Activated naive CD4-positive, alpha-beta T cell treated with anti-CD3 and anti-CD28 coated beads, Interleukin-2, amount 10 ng/mL, durations not matched to agents 7 days and 5 days (primary cell): ENCODE data around the gene CCDC127.
"Not testable (repeated sequence)": the region's sequence is repeated elsewhere in the genome, so short reads cannot be mapped to it uniquely, and the experiment has no call there.

Experiments
- CTCF ChIA-PET: fragments of 350-600 bp; sonication (Branson Sonifier 250); formaldehyde crosslinking; loops from one replicate; lab custom pipeline; 2021; ENCODE audit warnings: antibody characterized with exemption; lab: Charles Lee
- DNase-seq: peaks from one replicate; pipeline ENCODE4 v3.0.0-alpha.2; 2020
- H3K27ac Mint-ChIP-seq: one replicate; pipeline ENCODE4 v1.8.0; 2021; ENCODE audit warnings: mild to moderate bottlenecking, moderate library complexity, mixed read lengths
- H3K27me3 Mint-ChIP-seq: one replicate; pipeline ENCODE4 v1.8.0; 2021; ENCODE audit warnings: mild to moderate bottlenecking, mixed read lengths
- H3K36me3 Mint-ChIP-seq: one replicate; pipeline ENCODE4 v1.8.0; 2021; ENCODE audit warnings: mixed read lengths
- H3K4me1 Mint-ChIP-seq: one replicate; pipeline ENCODE4 v1.8.0; 2021; ENCODE audit warnings: mixed read lengths
- H3K4me3 Mint-ChIP-seq: one replicate; pipeline ENCODE4 v1.8.0; 2021; ENCODE audit warnings: mild to moderate bottlenecking, moderate library complexity, mixed read lengths
- H3K9me3 Mint-ChIP-seq: one replicate; pipeline ENCODE4 v1.8.0; 2021; ENCODE audit warnings: mixed read lengths

Gene CCDC127

DNA sequence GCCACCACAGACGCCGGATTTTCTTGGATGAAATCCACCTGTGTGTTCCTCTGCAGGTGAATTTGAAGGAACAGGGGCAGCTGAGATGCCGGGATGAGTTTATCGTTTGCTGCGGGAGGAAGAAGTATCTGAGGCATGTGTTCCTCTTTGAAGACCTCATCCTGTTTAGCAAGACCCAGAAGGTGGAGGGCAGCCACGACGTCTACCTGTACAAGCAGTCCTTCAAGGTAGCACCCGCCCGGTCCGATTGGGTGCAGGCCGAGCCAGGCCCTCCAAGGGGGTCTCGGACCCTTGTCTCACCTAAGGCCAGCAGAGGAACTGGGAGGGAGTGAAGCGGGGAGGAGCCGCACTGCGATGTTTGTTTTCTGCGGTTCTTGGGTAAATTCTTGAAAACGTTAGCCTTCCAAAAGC is 45.1 kb downstream of the CCDC127 start:
- Mint-ChIP-seq H3K9me3 (no peaks in the 10 kb centered on the region), H3K36me3 (no peaks in the 10 kb centered on the region), H3K4me3 (no peak overlapping the region), H3K4me1 (no peaks in the 10 kb centered on the region), H3K27me3 (peaks cover 4% of the 10 kb centered on the region), H3K27ac (no peak overlapping the region)
- CTCF ChIA-PET, result no interaction called here
- peak; percentile 10 for DNase-seq

DNA sequence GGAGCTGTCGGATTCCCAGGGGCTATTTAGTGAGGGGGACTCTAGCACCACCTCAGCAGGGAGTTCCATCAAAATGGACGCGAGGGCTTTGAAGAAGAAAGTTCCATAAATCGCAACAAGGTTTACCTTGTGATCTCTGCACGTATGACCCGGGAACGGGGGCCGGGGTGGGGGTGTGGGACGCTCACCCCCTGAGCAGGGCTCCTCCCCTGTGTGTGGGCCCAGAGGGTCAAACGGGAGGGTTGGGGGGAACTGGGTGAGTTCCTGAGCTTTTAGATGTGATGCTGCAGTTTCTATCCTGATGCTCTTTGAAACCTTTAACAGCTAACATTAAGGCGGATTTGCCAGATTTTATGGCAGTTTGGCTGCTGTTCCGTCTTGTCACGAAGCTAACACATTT is 45.5 kb downstream of the CCDC127 start:
- Mint-ChIP-seq H3K27me3 (peaks cover 2% of the 10 kb centered on the region), H3K27ac (no peak overlapping the region), H3K9me3 (no peaks in the 10 kb centered on the region), H3K4me1 (no peaks in the 10 kb centered on the region), H3K4me3 (no peak overlapping the region), H3K36me3 (no peaks in the 10 kb centered on the region)
- CTCF ChIA-PET, result no interaction called here
- DNase-seq, result no peak

DNA sequence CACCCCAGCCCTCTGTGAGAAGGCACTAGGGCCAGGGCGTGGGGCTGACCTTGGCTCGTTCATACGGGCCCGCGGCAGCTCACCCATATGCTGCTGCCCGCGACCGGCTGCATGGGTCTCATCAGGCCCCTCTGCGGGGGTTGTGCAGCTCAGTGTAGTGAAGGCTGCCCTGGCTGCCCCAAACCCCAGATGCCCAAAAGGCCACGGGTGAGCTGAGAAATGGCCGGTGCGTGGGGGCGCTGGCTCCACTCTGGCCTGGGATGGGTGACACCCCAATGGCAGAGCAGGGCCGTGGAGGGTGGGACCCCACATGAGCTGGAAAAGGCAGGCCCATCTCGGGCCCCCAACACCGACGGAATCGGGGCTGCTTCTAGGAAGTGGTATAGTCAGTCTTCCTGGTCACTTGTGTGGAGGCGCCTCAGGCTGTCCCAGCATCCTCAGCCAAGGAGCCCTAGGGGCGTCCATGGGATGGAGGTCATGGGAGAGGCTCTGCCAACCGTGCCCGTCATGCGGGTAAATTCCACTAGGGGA is 46.1 kb downstream of the CCDC127 start:
- CTCF ChIA-PET, result no interaction called here
- H3K4me1 Mint-ChIP-seq, result no peaks in the 10 kb centered on the region
- no peak overlapping the region for H3K4me3 Mint-ChIP-seq
- no peak overlapping the region for H3K27ac Mint-ChIP-seq
- no peaks in the 10 kb centered on the region for H3K27me3 Mint-ChIP-seq
- no peaks in the 10 kb centered on the region for H3K9me3 Mint-ChIP-seq
- no peaks in the 10 kb centered on the region for H3K36me3 Mint-ChIP-seq
- DNase-seq, result peak; percentile 10

DNA sequence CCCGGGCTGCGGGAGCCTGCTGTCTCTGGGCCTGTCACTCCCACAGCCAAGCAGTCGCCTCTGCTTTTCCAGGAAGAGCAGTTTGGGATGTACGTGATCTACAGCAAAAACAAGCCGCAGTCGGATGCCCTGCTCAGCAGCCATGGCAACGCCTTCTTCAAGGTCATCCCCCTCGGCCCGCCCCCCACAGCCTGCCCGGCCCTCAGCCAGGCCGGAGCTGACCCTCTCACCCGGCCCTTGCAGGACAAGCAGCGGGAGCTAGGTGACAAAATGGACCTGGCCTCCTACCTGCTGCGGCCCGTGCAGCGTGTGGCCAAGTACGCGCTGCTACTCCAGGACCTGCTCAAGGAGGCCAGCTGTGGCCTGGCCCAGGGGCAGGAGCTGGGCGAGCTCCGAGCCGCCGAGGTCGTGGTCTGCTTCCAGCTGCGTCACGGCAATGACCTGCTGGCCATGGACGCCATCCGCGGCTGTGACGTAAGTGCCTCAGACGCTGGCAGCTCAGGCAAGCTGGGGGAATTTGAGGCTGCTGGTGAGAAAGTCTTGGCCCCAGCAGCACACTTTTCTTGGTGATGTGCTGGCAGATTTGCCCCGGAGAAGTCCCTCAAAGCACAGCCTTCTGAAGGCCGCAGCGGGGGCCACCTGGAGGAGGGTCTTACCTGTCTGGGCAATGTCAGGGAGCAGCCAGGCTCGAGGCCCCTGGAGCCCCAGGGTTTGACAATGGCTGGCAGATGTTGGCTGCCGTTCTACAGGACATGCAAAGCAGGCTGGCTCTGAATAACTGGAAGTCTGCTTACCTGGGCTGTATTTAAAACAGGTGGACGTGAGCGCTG is 46.8 kb downstream of the CCDC127 start:
- DNase-seq, result peak; percentile 12
- H3K9me3 Mint-ChIP-seq, result no peaks in the 10 kb centered on the region
- H3K36me3 Mint-ChIP-seq, result no peaks in the 10 kb centered on the region
- H3K4me1 Mint-ChIP-seq, result no peaks in the 10 kb centered on the region
- no peaks in the 10 kb centered on the region for H3K27me3 Mint-ChIP-seq
- H3K27ac Mint-ChIP-seq, result no peak overlapping the region
- H3K4me3 Mint-ChIP-seq, result no peak overlapping the region
- CTCF ChIA-PET, result no interaction called here

DNA sequence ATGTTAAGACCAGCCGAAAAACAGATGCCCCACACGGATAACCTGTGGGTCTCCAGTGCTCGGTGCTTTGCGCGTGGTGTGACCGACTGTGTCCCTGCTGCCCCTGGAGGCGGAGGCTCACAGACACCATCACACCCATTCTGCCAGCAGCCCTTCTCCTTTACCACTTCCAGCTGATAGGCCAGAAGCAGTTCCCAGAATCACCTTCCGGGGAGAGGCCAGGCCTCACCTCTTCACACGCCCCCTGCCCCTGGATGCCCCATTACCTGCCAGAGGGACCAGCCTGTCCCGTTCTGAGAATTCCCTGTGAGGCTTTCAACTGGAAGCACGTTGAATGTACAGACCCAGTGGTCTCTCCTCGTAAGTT is 48.2 kb downstream of the CCDC127 start:
- no peaks in the 10 kb centered on the region for H3K36me3 Mint-ChIP-seq
- no peaks in the 10 kb centered on the region for H3K27me3 Mint-ChIP-seq
- CTCF ChIA-PET, result no interaction called here
- no peak overlapping the region for H3K27ac Mint-ChIP-seq
- no peaks in the 10 kb centered on the region for H3K4me1 Mint-ChIP-seq
- H3K9me3 Mint-ChIP-seq, result peaks cover 3% of the 10 kb centered on the region
- peak; percentile 10 for DNase-seq
- H3K4me3 Mint-ChIP-seq, result no peak overlapping the region

DNA sequence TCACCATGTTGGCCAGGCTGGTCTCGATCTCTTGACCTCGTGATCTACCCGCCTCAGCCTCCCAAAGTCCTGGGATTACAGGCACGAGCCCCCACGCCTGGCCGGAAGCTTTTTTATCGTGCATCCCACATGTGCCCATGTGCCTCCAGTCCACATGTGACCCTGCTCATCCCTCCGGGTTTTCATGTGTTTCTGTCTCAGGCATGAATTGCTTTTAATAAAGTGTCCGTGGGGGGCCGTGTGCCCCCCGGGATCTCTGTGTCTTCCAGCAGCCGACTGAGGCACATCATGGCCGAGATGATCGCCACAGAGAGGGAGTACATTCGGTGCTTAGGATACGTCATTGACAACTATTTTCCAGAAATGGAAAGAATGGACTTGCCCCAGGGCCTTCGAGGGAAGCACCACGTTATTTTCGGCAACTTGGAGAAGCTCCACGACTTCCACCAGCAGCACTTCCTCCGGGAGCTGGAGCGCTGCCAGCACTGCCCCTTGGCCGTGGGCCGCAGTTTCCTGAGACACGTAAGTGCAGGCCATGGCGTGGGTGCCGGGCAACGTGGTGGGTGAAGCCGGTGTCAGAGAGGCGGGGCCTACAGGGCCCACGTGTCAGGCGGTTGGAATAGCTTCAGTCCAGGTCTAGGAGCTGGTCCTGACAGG is 48.8 kb downstream of the CCDC127 start:
- Mint-ChIP-seq H3K9me3 (peaks cover 8% of the 10 kb centered on the region), H3K27ac (no peak overlapping the region), H3K4me3 (no peak overlapping the region), H3K4me1 (no peaks in the 10 kb centered on the region), H3K36me3 (no peaks in the 10 kb centered on the region), H3K27me3 (no peaks in the 10 kb centered on the region)
- DNase-seq, result peak; percentile 10
- CTCF ChIA-PET, result no interaction called here

DNA sequence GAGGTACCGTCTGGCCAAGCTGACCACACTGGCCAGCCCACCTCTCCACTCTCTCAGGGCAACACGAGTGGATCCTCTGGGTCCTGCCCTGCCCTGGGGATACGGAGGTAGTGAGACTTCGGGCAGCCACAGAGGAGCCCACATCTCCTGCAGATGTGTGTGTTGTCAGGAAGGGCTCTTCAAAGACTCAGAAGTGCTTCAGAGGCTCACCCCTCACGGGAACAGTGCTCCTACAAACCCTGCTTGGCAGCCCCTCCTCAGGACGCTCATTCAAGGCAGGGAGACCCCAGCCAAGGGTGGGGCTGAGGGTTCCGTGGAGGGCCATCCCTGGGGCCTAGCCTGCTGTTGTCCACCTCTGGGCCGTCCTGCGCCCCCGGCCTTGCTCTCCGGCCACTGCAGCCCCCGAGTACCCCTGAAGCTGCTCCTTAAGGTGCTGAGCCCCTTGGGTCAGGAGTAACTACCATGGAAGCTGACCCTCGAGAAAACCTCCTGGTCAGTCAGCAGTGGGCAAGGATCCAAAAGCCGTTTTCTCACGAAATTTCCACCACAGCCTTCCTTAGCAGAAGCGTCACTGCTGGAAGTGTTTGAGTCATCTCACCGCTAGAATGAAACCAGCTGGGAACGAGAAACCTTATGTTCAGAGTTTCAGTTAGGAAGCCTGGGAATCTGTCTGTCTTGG is 49.8 kb downstream of the CCDC127 start:
- H3K4me3 Mint-ChIP-seq, result no peak overlapping the region
- no peaks in the 10 kb centered on the region for H3K4me1 Mint-ChIP-seq
- CTCF ChIA-PET, result no interaction called here
- H3K36me3 Mint-ChIP-seq, result no peaks in the 10 kb centered on the region
- H3K9me3 Mint-ChIP-seq, result peaks cover 9% of the 10 kb centered on the region
- DNase-seq, result peak; percentile 11
- H3K27me3 Mint-ChIP-seq, result no peaks in the 10 kb centered on the region
- H3K27ac Mint-ChIP-seq, result no peak overlapping the region

DNA sequence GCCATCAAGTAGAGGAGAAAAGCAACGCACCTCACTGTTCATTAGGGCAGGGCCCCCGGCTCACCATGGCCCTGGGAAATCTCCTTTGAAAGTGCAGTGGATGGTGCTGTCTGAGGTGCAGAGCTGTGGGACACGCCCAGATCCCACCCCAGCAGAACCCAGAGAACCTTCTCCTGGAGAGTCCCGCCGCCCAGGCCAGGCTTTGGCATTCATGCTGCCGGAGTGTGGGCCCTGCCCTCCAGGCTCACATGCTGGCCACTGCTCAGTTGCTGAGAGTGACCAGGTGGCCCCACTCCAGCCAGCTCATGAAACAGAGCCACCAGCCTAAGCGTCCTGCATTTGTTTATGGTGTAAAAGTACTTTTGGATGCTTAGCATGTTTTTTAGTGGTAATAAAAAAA is 50.4 kb downstream of the CCDC127 start:
- no peak overlapping the region for H3K27ac Mint-ChIP-seq
- peaks cover 9% of the 10 kb centered on the region for H3K9me3 Mint-ChIP-seq
- DNase-seq, result peak; percentile 11
- H3K4me1 Mint-ChIP-seq, result no peaks in the 10 kb centered on the region
- CTCF ChIA-PET, result no interaction called here
- H3K27me3 Mint-ChIP-seq, result no peaks in the 10 kb centered on the region
- no peak overlapping the region for H3K4me3 Mint-ChIP-seq
- no peaks in the 10 kb centered on the region for H3K36me3 Mint-ChIP-seq

DNA sequence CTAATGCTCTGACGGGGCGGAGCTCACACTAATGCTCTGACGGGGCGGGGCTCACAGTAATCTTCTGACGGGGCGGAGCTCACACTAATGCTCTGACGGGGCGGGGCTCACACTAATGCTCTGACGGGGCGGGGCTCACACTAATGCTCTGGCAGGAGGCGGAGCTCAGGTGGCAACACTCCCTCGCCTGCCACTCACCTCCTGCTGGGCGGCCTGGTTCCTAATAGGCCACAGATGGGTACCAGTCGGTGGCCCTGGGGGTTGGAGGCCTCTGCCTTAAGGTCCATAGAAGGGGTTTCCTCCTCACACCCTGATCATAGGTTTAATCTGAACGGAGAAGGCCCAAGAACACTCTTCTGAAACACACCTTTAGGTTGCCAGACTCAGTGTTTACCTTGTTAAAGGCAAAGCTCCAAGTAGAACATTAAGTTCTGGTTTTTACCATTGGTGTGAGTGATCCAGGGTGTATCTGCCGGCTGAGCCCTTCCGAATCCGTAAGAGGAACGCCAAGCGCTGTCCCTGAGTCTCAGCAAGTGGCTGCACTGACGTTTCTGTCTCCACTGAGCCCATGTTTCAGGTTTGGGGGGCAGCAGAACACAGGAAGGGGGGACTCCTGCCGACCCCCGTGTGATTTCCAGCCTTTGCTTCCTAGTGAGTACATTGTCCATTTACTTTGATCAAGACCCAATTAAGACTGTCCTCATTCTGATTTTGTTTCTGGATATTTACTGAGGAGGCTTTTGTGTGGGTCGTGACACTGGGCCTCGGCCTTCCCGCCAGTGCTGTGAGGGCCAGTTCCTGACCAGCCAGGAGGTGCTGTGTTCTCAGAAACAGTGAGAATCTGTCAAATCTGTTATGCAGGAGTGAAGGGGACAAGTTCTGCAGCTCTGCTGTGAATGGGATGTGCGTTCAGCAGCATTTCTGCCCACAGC is 51.2 kb downstream of the CCDC127 start:
- DNase-seq, result peak; percentile 17
- peaks cover 9% of the 10 kb centered on the region for H3K9me3 Mint-ChIP-seq
- CTCF ChIA-PET, result no interaction called here
- no peaks in the 10 kb centered on the region for H3K27me3 Mint-ChIP-seq
- H3K36me3 Mint-ChIP-seq, result no peaks in the 10 kb centered on the region
- H3K27ac Mint-ChIP-seq, result no peak overlapping the region
- no peak overlapping the region for H3K4me3 Mint-ChIP-seq
- no peaks in the 10 kb centered on the region for H3K4me1 Mint-ChIP-seq

DNA sequence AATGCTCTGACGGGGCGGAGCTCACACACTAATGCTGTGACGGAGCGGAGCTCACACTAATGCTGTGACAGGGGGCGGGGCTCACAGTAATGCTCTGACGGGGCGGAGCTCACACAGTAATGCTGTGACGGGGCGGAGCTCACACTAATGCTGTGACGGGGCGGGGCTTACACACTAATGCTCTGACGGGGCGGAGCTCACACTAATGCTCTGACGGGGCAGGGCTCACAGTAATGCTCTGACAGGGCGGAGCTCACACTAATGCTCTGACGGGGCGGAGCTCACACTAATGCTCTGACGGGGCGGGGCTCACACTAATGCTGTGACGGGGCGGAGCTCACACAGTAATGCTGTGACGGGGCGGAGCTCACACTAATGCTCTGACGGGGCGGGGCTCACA is 53.2 kb downstream of the CCDC127 start:
- CTCF ChIA-PET, H3K36me3 Mint-ChIP-seq, H3K27me3 Mint-ChIP-seq, H3K4me3 Mint-ChIP-seq, DNase-seq, H3K9me3 Mint-ChIP-seq, H3K4me1 Mint-ChIP-seq: not testable (repeated sequence)
- H3K27ac Mint-ChIP-seq, result peak overlapping the region; percentile 19

DNA sequence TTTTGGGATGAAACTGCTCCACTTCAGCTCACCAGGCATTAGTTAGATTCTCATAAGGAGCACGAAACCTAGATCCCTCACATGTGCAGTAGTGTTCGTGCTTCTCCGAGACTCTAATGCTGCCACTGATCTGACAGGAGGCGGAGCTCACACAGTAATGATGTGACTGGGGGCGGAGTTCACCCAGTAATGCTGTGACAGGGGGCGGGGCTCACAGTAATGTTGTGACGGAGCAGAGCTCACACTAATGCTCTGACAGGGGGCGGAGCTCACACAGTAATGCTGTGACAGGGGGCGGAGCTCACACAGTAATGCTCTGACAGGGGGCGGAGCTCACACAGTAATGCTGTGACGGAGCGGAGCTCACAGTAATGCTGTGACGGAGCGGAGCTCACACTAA is 53.7 kb downstream of the CCDC127 start:
- H3K9me3 Mint-ChIP-seq, result peaks cover 9% of the 10 kb centered on the region
- H3K27me3 Mint-ChIP-seq, result peaks cover 10% of the 10 kb centered on the region
- H3K4me3 Mint-ChIP-seq, result no peak overlapping the region
- peak; percentile 8 for DNase-seq
- CTCF ChIA-PET, result no interaction called here
- peak overlapping the region; percentile 19 for H3K27ac Mint-ChIP-seq
- H3K4me1 Mint-ChIP-seq, result no peaks in the 10 kb centered on the region
- H3K36me3 Mint-ChIP-seq, result no peaks in the 10 kb centered on the region

DNA sequence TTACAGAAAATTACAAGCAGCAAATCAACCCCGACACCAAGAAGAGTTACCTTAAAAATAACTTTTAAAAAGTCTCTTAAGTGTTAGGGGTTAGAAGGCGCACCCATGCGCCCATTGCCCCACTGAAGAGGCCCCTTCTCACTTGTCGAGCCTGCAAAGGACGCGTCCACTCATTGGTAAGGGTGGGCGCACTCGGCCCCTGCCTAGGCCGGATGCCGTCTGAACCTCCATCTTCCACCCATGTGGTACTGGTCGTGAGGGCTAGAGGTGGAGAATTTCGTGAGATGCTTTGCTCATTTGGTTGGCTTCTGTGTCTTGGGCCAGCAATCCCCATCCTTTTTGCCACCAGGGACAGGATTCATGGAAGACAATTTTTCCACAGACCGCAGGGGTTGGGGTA is 54.1 kb downstream of the CCDC127 start:
- DNase-seq, result no peak
- no peaks in the 10 kb centered on the region for H3K4me1 Mint-ChIP-seq
- H3K9me3 Mint-ChIP-seq, result peaks cover 9% of the 10 kb centered on the region
- H3K4me3 Mint-ChIP-seq, result no peak overlapping the region
- H3K27me3 Mint-ChIP-seq, result peaks cover 10% of the 10 kb centered on the region
- H3K27ac Mint-ChIP-seq, result no peak overlapping the region
- CTCF ChIA-PET, result no interaction called here
- no peaks in the 10 kb centered on the region for H3K36me3 Mint-ChIP-seq

DNA sequence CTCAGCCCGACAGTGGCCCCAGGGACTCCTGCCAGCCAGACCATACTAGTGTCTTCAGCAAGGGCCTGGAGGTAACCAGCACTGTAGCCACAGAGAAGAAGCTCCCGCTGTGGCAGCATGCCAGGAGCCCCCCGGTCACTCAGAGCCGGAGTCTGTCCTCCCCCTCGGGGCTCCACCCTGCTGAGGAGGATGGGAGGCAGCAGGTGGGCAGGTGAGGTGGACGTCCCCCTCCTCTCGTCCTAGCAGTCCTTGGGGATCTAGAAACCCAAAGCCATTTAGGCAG is 54.7 kb downstream of the CCDC127 start:
- CTCF ChIA-PET, result no interaction called here
- peaks cover 10% of the 10 kb centered on the region for H3K27me3 Mint-ChIP-seq
- peaks cover 9% of the 10 kb centered on the region for H3K9me3 Mint-ChIP-seq
- H3K4me3 Mint-ChIP-seq, result no peak overlapping the region
- DNase-seq, result peak; percentile 4
- no peaks in the 10 kb centered on the region for H3K4me1 Mint-ChIP-seq
- H3K36me3 Mint-ChIP-seq, result no peaks in the 10 kb centered on the region
- H3K27ac Mint-ChIP-seq, result no peak overlapping the region
